GM23338 (cell line): ENCODE results near the gene URM1.

Experiments
- CTCF ChIP-seq, 2 experiments: fragments of 200-600 bp in 1 of 2; sonication (generic) in 1 of 2; conservative IDR thresholded peaks; 2 replicates each; pipeline versions ENCODE4 v1.5.1 to v1.6.1; 2016 to 2017; ENCODE audit warnings: antibody characterized with exemption in 2 of 2, low read depth in 2 of 2, mild to moderate bottlenecking in 2 of 2, moderate library complexity in 1 of 2
- EZH2 ChIP-seq: fragments of 200-600 bp; sonication (generic); IDR thresholded peaks from one replicate; pipeline ENCODE4 v1.8.0; 2017; ENCODE audit warnings: antibody characterized with exemption, mild to moderate bottlenecking, low read depth; ENCODE audit not compliant: unreplicated experiment
- EZH2phosphoT487 ChIP-seq: fragments of 200-600 bp; sonication (generic); IDR thresholded peaks from one replicate; pipeline ENCODE4 v1.8.1; 2018; ENCODE audit warnings: antibody characterized with exemption; ENCODE audit not compliant: unreplicated experiment
- NANOG ChIP-seq: IDR thresholded peaks from 2 replicates; pipeline ENCODE4 v1.6.1; 2016; ENCODE audit warnings: antibody characterized with exemption, borderline replicate concordance
- POLR2AphosphoS5 ChIP-seq: IDR thresholded peaks from 2 replicates; pipeline ENCODE4 v1.6.1; 2016; ENCODE audit warnings: antibody characterized with exemption, low read depth
- REST ChIP-seq: IDR thresholded peaks from one replicate; pipeline ENCODE4 v1.6.1; 2018; ENCODE audit warnings: antibody characterized with exemption; ENCODE audit not compliant: unreplicated experiment

DNA sequence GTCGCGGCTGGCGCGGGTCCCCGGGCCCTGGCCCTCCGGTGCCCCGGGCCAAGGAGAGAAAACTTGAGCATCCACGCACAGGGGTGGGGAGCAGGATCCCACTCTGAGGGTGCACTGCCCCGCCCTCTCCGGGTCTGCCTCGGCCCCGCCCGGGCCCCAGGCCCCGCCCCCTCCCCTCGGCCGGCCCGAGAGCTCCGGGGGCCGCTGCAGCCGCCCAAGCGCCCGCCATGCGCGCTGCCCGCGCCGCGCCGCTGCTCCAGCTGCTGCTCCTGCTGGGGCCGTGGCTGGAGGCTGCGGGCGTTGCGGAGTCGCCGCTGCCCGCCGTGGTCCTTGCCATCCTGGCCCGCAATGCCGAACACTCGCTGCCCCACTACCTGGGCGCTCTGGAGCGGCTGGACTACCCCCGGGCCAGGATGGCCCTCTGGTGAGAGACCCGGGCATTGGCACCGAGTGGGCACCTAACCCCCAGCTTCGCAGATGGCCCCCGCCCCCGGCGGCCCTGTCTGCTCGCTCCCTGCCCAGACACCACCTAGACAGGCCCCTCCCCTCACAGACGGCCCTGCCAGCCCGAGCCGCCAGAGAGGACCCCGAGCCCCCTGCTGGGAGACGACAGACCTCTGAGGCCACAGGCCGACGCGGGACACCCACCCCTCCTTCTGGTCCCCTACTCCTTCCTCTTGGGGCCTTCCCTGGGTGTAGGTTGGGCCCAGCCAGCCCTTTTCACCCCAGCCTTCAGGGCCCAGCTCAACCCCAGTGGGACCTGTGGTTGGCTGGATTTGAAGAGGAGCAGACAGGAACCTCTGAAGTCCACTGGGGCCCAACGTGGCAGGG, 49.7 kb downstream of the URM1 start, which contains the start of gene CERCAM:
- TF ChIP-seq EZH2 (no peak), CTCF (conservative IDR thresholded peaks at IDR 0.05; ENCODE audit: low read depth in 2 of 2) (no peak), POLR2AphosphoS5 (0 out of 2 replicates have a peak, but pooled peaks have one; percentile 26), EZH2phosphoT487 (no peak), NANOG (no peak), REST (no peak)
